Neutrophil (primary cell): Measurements from ENCODE around the gene P2RY2.

Source experiments
- H3K27ac ChIP-seq: fragments of 200-600 bp; sonication (generic); 2 replicates; pipeline ENCODE4 v1.5.1; 2016; ENCODE audit warnings: mild to moderate bottlenecking, moderate library complexity
- H3K27me3 ChIP-seq: fragments of 200-600 bp; sonication (generic); 2 replicates; pipeline ENCODE4 v1.6.0; 2016; ENCODE audit warnings: mild to moderate bottlenecking
- H3K36me3 ChIP-seq: fragments of 200-600 bp; sonication (generic); 2 replicates; pipeline ENCODE4 v1.5.1; 2017
- H3K4me1 ChIP-seq, 2 experiments: fragments of 200-600 bp in 1 of 2; sonication (generic) in 1 of 2; 1 replicate in 1 of 2; 2 replicates in 1 of 2; pipeline versions ENCODE4 v1.5.1 to v1.6.1; 2013 to 2016; ENCODE audit warnings: low read depth in 1 of 2, low read length in 1 of 2, mild to moderate bottlenecking in 1 of 2, moderate library complexity in 1 of 2; ENCODE audit not compliant: control insufficient read depth in 1 of 2, insufficient read depth in 1 of 2
- H3K4me3 ChIP-seq, 2 experiments: fragments of 200-600 bp in 1 of 2; sonication (generic) in 1 of 2; 1 replicate in 1 of 2; 2 replicates in 1 of 2; pipeline ENCODE4 v1.5.1; 2013 to 2016; ENCODE audit warnings: low read depth in 1 of 2, low read length in 1 of 2, mild to moderate bottlenecking in 1 of 2, moderate library complexity in 1 of 2
- H3K9me3 ChIP-seq: fragments of 200-600 bp; sonication (generic); 2 replicates; pipeline ENCODE4 v1.5.1; 2016
- TF ChIP-seq, protein P1 (sequence below): fragments of 200-600 bp; sonication (generic); IDR thresholded peaks from 2 replicates; pipeline ENCODE4 v1.5.1; 2016; ENCODE audit warnings: antibody characterized with exemption

Gene P2RY2

DNA sequence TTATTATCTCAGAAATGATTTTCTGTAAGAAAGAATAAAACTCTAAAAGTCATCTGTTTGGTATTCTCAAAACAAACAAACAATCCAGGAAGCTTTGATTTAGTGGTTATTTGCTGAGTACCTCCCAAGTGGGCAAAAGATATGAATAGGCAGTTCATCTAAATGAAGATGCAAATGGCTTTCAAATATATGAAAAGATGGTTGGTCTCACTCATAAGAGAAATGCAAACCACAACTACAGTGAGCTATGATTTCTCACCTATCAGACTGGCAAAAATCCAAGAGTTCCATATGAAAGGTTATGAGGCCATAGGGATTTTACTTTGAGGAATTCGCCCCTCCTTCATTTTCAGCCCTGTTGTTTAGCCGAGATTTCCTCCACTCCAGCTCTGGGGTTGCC, 11.3 kb upstream of the P2RY2 start:
- Histone ChIP-seq H3K36me3 (no peaks in the 10 kb centered on the region), H3K27me3 (no peaks in the 10 kb centered on the region), H3K27ac (peak overlapping the region; percentile 93), H3K4me1 (peaks cover 65 to 66% of the 10 kb centered on the region in 2 experiments), H3K4me3 (no peak overlapping the region), H3K9me3 (no peaks in the 10 kb centered on the region)
- TF ChIP-seq, protein P1, sequence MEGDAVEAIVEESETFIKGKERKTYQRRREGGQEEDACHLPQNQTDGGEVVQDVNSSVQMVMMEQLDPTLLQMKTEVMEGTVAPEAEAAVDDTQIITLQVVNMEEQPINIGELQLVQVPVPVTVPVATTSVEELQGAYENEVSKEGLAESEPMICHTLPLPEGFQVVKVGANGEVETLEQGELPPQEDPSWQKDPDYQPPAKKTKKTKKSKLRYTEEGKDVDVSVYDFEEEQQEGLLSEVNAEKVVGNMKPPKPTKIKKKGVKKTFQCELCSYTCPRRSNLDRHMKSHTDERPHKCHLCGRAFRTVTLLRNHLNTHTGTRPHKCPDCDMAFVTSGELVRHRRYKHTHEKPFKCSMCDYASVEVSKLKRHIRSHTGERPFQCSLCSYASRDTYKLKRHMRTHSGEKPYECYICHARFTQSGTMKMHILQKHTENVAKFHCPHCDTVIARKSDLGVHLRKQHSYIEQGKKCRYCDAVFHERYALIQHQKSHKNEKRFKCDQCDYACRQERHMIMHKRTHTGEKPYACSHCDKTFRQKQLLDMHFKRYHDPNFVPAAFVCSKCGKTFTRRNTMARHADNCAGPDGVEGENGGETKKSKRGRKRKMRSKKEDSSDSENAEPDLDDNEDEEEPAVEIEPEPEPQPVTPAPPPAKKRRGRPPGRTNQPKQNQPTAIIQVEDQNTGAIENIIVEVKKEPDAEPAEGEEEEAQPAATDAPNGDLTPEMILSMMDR, result no peak

DNA sequence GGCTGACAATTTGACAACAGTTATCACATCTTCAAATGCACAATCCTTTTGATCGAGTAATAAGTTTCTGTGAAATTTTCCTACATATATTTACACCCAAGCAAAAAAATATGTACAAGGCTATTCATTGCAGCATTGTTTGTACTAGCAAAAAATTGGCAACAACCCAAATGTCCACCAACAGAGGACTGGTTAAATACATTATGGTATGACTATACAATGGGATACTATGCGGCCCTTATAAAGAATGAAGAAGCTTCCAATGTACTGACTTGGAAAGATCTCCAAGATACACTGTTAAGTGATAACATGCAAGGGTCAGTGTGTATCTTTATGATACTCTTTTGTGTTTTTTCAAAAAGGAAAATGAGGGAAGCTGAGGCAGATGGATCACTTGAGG, 8.2 kb upstream of the P2RY2 start:
- H3K27me3 ChIP-seq, result no peaks in the 10 kb centered on the region
- H3K4me1 ChIP-seq, result peaks cover 57 to 66% of the 10 kb centered on the region in 2 experiments
- no peaks in the 10 kb centered on the region for H3K36me3 ChIP-seq
- no peaks in the 10 kb centered on the region for H3K9me3 ChIP-seq
- TF ChIP-seq, protein P1, result no peak
- H3K4me3 ChIP-seq, result no peak overlapping the region
- no peak overlapping the region for H3K27ac ChIP-seq

DNA sequence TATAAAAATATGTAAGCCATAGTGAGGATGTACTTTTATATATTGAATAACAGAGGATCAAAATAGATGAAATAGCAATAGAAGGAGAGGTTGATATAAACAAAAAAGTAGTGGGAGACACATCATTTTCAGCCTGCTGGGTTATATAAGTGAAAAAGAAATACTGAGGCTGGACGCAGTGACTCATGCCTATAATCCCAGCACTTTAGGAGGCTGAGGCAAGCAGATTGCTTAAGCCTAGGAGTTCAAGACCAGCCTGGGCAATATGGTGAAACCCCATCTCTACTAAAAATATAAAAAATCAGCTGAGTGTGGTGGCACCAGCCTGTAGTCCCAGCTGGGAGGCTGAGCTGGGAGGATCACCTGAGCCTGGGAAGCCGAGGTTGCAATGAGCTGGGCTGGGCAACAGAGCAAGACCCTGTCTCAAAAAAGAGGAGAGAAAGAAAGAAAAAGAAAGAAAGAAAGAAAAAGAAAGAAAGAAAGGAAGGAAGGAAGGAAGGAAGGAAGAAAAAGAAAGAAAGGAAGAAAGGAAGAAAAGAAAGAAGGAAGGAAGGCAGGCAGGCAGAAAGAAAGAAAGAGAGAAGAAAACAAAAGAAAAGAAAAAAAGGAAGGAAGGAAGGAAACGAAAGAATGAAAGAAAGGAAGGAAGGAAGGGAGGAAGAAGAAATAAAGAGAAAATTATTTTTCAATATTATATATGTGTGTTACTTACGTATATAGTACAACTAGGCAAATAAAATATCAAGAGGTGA, 7.0 kb upstream of the P2RY2 start:
- H3K9me3 ChIP-seq, result no peaks in the 10 kb centered on the region
- TF ChIP-seq, protein P1, result no peak
- H3K4me3 ChIP-seq, result no peak overlapping the region
- H3K36me3 ChIP-seq, result no peaks in the 10 kb centered on the region
- H3K27ac ChIP-seq, result no peak overlapping the region
- peaks cover 57 to 66% of the 10 kb centered on the region in 2 experiments for H3K4me1 ChIP-seq
- H3K27me3 ChIP-seq, result no peaks in the 10 kb centered on the region

DNA sequence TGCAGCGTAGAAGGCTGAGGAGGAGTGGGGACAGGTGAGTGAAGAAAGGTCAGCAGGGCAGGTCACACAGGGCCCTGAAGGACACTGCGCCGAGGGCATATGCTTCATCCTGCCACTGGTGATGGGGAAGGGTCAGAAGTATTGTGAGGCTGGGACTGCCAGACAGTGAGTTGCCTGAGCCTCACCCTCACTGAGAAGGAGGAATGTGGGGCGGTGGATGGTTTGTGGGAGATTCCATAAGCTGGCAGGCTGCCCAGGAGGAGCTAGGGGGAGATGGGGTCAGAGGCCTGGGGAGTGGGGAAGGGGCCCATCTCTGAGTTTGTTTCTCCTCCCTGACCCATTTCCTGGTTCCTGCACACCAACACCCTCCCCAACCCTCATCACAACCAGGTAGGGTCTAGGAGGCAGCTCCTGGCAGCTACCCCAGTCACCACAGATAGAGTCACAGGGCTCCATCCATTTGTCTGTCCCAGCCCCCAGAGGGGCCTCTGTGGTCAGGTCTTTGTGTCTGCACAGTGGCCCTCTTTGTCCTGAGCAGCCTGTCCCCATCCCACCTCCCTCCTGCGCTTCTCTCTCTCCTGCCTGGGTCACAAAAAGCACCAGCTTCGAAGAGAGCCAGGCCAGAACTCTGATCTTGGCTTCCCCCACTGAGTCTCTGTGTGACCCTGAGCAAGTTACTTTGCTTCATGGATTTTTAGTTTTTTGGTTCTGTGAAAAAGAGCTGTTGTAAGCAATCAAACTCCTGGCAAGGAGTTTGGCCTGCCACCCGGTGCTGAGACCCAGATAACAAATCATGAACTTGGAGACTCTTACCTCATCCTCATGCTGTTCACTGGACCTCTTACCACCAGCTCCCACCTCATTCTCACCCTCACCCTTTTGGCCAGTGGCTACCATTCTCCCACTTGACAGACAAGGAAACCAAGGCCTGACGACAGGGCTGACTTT, 4.6 kb upstream of the P2RY2 start:
- peak overlapping the region; percentile 89 for H3K27ac ChIP-seq
- H3K36me3 ChIP-seq, result no peaks in the 10 kb centered on the region
- TF ChIP-seq, protein P1, result no peak
- H3K4me1 ChIP-seq, result peaks cover 59 to 72% of the 10 kb centered on the region in 2 experiments
- H3K4me3 ChIP-seq, result no peak overlapping the region
- H3K9me3 ChIP-seq, result no peaks in the 10 kb centered on the region
- H3K27me3 ChIP-seq, result no peaks in the 10 kb centered on the region

DNA sequence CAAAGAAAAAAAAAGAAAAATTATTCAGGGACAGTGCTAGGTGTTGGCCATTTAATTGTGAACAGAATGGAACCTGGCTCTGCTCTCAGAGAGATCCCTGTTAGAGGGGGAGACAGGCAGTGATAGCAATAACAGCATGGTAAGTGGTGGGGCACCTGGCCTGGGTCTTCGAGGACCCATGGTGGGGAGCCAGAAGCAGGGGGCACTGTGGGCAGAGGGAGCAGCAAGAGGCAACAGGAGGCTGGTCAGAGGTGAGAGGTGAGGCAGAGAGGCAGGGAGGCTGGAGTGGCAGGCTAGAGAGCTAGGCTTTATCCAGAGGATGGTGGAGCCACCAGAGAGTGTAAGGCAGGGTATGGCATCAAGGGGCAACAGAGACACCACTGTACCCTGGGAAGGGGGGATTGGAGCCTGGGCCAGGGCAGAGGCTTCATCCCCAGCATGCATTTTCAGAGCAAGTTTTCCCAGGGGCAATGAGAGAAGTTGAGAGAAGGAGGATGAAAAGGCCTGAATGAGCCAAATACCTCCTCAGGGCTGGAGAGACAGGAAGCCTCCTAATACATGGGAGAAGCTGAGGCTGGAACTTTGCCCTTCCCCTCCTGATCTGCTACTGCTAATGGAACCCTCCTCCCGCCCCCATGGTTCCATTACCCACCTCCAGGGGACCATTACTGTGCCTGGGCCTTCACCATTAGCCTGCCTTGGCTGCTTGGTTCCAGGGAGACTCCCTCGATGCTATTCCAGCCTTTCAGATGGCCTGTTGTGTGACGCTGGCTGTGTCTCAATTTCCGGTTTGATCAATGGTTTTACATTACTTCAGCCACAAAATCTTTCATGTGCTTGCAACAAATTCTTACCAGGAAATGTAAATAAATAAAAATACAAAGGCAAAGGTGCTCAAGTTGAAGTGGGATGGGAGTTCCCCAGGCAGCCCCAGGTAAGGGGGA, 2.6 kb upstream of the P2RY2 start:
- no peaks in the 10 kb centered on the region for H3K27me3 ChIP-seq
- peak overlapping the region; percentile 89 for H3K27ac ChIP-seq
- TF ChIP-seq, protein P1, result no peak

More for the DNA sequence above, 2.6 kb upstream of the P2RY2 start:
- peaks cover 79 to 92% of the 10 kb centered on the region in 2 experiments for H3K4me1 ChIP-seq
- no peaks in the 10 kb centered on the region for H3K9me3 ChIP-seq
- H3K4me3 ChIP-seq, result peak overlapping the region; percentile 6 to 22
- H3K36me3 ChIP-seq, result no peaks in the 10 kb centered on the region
